ENCODE results near the gene TLDC2.

DNA sequence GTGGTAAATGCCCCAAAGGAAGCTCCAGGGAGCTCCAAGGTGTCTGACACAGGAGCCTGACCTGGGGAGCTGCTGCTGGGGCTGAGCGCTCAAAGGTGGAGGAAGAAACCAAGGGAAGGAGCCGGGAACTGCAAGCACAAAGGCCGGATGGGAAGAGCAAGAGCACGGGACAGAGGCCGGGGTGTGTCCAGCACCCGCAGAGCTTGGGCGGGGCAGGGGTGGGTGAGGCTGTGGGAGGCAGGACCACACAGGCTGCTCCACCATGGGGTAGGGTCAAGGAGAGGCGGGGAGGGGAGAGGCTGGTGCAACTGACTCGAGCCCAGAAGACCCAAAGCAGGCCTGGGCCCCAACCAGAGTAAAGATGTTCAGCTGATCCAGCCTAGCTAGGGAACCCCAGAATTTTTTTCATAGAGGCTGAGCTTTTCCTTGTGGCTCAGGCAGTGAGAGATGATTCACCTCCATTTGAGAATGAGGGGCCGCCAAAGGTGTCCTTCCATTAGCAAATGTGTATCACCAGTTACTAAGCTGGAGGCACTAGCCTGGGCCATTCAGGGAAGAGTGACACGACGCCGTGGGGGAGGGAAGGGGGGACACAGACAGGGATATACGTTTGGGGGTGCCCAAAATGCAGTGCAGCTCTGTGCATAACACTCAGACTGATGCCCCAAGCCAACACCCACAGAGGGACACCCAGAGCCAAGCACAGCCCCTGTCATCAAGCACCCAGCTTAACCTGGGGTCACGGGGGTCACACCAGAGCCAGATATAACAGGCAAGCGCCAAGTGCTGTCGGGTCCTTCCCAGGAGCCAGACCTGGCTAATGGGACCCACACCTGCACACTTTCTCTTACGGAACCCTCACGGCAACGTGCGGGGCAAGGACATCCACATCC is 21.3 kb upstream of the TLDC2 start:
- TF ChIP-seq TAF1 (IDR thresholded peaks at IDR 0.05; ENCODE audit: low read depth, low read length), result no peak
- TF ChIP-seq POLR2A (IDR thresholded peaks at IDR 0.05; ENCODE audit: low read depth, low read length), result no peak
- no peak for TF ChIP-seq POLR2AphosphoS5 (IDR thresholded peaks at IDR 0.05; ENCODE audit: low read depth, low read length)
- no peak for TF ChIP-seq SPI1 (IDR thresholded peaks at IDR 0.05; ENCODE audit: low read depth, low read length)
- no peak for TF ChIP-seq PAX5 (IDR thresholded peaks at IDR 0.05; ENCODE audit: insufficient read depth, low read length, severe bottlenecking)
- TF ChIP-seq POU2F2 (IDR thresholded peaks at IDR 0.05; ENCODE audit: low read depth, low read length), result no peak

Data from GM12891 (cell line).